Mesendoderm (in vitro differentiated cells): ENCODE data around the gene CCNA2.

Source experiments
- DNase-seq: peaks from one replicate; pipeline ENCODE4 v3.0.0; 2013
- H2AK5ac ChIP-seq: 2 replicates; pipeline ENCODE4 v1.6.1; 2013; ENCODE audit warnings: low read length, inconsistent platforms
- H2BK120ac ChIP-seq: 2 replicates; pipeline ENCODE4 v1.6.1; 2013; ENCODE audit warnings: low read depth, mild to moderate bottlenecking, low read length, moderate library complexity, mixed read lengths
- H2BK15ac ChIP-seq: replicated peaks from 2 replicates; pipeline ENCODE4 v1.6.1; 2013; ENCODE audit warnings: low read depth, mild to moderate bottlenecking, moderate library complexity
- H2BK5ac ChIP-seq: 2 replicates; pipeline ENCODE4 v1.6.1; 2013; ENCODE audit warnings: low read length, inconsistent platforms
- H3K18ac ChIP-seq: 2 replicates; pipeline ENCODE4 v1.6.1; 2013; ENCODE audit warnings: mild to moderate bottlenecking, low read length, mixed read lengths
- H3K23ac ChIP-seq: one replicate; pipeline ENCODE4 v1.6.1; 2013; ENCODE audit warnings: low read length
- H3K27ac ChIP-seq: 2 replicates; pipeline ENCODE4 v1.5.1; 2013; ENCODE audit warnings: low read depth, mild to moderate bottlenecking, inconsistent platforms, low read length, moderate library complexity
- H3K27me3 ChIP-seq: 2 replicates; pipeline ENCODE4 v1.6.1; 2013; ENCODE audit warnings: low read length, control low read depth, mild to moderate bottlenecking, inconsistent platforms; ENCODE audit not compliant: insufficient read depth, poor library complexity
- H3K36me3 ChIP-seq: 2 replicates; pipeline ENCODE4 v1.6.1; 2013; ENCODE audit warnings: low read length, inconsistent platforms; ENCODE audit not compliant: control insufficient read depth, insufficient read depth
- H3K4ac ChIP-seq: one replicate; pipeline ENCODE4 v1.6.1; 2013; ENCODE audit warnings: low read depth, mild to moderate bottlenecking, low read length, moderate library complexity
- H3K4me1 ChIP-seq: 2 replicates; pipeline ENCODE4 v1.6.1; 2013; ENCODE audit warnings: low read depth, low read length, inconsistent platforms; ENCODE audit not compliant: control insufficient read depth
- H3K4me2 ChIP-seq: 2 replicates; pipeline ENCODE4 v1.6.1; 2013; ENCODE audit warnings: low read length
- H3K4me3 ChIP-seq: 2 replicates; pipeline ENCODE4 v1.5.1; 2013; ENCODE audit warnings: mild to moderate bottlenecking, low read length
- H3K56ac ChIP-seq: one replicate; pipeline ENCODE4 v1.6.1; 2013; ENCODE audit warnings: low read length
- H3K79me1 ChIP-seq: 2 replicates; pipeline ENCODE4 v1.6.1; 2013; ENCODE audit warnings: low read length, inconsistent platforms
- H3K79me2 ChIP-seq: 2 replicates; pipeline ENCODE4 v1.6.1; 2013; ENCODE audit warnings: mild to moderate bottlenecking, low read length; ENCODE audit not compliant: control insufficient read depth, insufficient read depth
- H3K9ac ChIP-seq: 2 replicates; pipeline ENCODE4 v1.6.1; 2013; ENCODE audit warnings: low read length, inconsistent platforms
- H4K5ac ChIP-seq: one replicate; pipeline ENCODE4 v1.6.1; 2013; ENCODE audit warnings: low read length
- H4K8ac ChIP-seq: one replicate; pipeline ENCODE4 v1.6.1; 2013; ENCODE audit warnings: low read depth, mild to moderate bottlenecking, control low read depth, low read length, moderate library complexity
- WGBS: extraction: QIAGEN DNeasy Blood & Tissue Kit; methylation state at CpG from one replicate; pipeline ENCODE4 v1.1.7; 2013; ENCODE audit warnings: low lambda C conversion rate, missing lambda C conversion rate; ENCODE audit not compliant: insufficient coverage; ENCODE audit errors: extremely low coverage; 5-methylcytosine and 5-hydroxymethylcytosine counted together

CCNA2 gene

GRCh38 chr4:121824950-121825349 lies 1.3 kb upstream of the CCNA2 start:
- Histone ChIP-seq H4K5ac (no peak overlapping the region), H3K56ac (no peak overlapping the region)

GRCh38 chr4:121824171-121824527 lies 466 bp upstream of the CCNA2 start:
- Histone ChIP-seq H3K56ac (peak overlapping the region; percentile 84), H4K8ac (no peak overlapping the region), H3K27ac (no peak overlapping the region), H3K4ac (no peak overlapping the region), H3K9ac (peak overlapping the region; percentile 78), H3K27me3 (no peaks in the 10 kb centered on the region), H2AK5ac (no peak overlapping the region), H2BK15ac (no peak overlapping the region), H3K18ac (peak overlapping the region; percentile 75), H3K36me3 (peaks cover 3% of the 10 kb centered on the region), H2BK5ac (no peak overlapping the region), H3K4me2 (peak overlapping the region; percentile 64), H2BK120ac (no peak overlapping the region), H3K79me2 (peaks cover 19% of the 10 kb centered on the region), H4K5ac (no peak overlapping the region), H3K23ac (no peak overlapping the region), H3K4me3 (peak overlapping the region; percentile 34), H3K79me1 (peaks cover 8% of the 10 kb centered on the region), H3K4me1 (no peaks in the 10 kb centered on the region)
- DNase-seq: no peak
- WGBS: no CpG with 5 or more reads among the region's 8 CpGs

More at GRCh38 chr4:121824950-121825349, 1.3 kb upstream of the CCNA2 start:
- peaks cover 8% of the 10 kb centered on the region for H3K79me1 ChIP-seq
- no peak overlapping the region for H2BK15ac ChIP-seq
- no peak overlapping the region for H2BK5ac ChIP-seq
- H3K9ac ChIP-seq: no peak overlapping the region
- no peak overlapping the region for H3K4ac ChIP-seq
- H3K4me2 ChIP-seq: no peak overlapping the region
- H2BK120ac ChIP-seq: no peak overlapping the region
- H3K27ac ChIP-seq: no peak overlapping the region
- WGBS: no CpG with 5 or more reads among the region's 2 CpGs
- H3K4me3 ChIP-seq: no peak overlapping the region
- no peak overlapping the region for H3K18ac ChIP-seq
- no peaks in the 10 kb centered on the region for H3K27me3 ChIP-seq
- H2AK5ac ChIP-seq: no peak overlapping the region
- DNase-seq: no peak
- H3K23ac ChIP-seq: no peak overlapping the region
- peaks cover 19% of the 10 kb centered on the region for H3K79me2 ChIP-seq
- H3K4me1 ChIP-seq: no peaks in the 10 kb centered on the region
- H3K36me3 ChIP-seq: peaks cover 3% of the 10 kb centered on the region
- no peak overlapping the region for H4K8ac ChIP-seq

DNA sequence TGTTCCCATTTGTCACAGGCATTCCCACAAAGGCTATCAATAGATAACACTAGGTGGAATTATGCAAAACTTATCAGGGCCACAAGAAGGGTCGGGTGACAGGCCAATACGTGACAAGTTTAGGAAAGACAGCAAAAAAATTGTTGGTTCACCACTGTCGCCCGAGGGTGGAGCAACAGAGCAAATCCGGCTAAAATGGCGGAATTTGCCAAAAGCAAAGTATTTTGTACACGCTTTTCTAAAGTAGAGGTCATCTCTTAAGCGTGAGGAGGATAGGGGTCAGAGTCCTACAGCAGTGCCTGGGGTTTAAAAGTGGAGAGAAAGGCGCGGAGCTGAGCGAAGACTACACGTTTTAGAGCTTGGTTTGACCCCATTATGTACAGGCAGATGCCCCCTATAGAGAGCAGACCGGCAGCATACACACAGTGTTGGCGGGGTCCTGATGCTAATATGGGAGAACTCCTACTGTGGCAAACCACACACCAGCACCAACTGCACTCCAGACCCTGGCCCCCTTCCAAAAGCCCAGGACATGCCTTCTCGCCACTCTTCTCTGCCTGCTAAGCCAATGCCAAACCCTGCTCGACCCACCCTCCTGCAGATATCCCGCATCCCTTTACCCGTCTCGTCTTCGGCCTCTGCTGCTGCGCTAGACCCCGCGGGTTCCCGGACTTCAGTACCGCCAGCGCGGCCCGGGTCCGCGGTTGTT lies 733 bp downstream of the CCNA2 start:
- no peaks in the 10 kb centered on the region for H3K27me3 ChIP-seq
- no CpG with 5 or more reads among the region's 30 CpGs for WGBS
- H2BK15ac ChIP-seq: no peak overlapping the region
- peak overlapping the region; percentile 82 for H3K27ac ChIP-seq
- peak overlapping the region; percentile 25 for H3K18ac ChIP-seq
- H3K36me3 ChIP-seq: peaks cover 9% of the 10 kb centered on the region
- peaks cover 19% of the 10 kb centered on the region for H3K79me2 ChIP-seq
- peak overlapping the region; percentile 50 for H2AK5ac ChIP-seq
- H4K5ac ChIP-seq: peak overlapping the region; percentile 21
- peak overlapping the region; percentile 98 for H3K4me3 ChIP-seq
- H3K4ac ChIP-seq: peak overlapping the region; percentile 17
- peak overlapping the region; percentile 99 for H3K56ac ChIP-seq
- H3K79me1 ChIP-seq: peaks cover 9% of the 10 kb centered on the region
- peak overlapping the region; percentile 98 for H3K9ac ChIP-seq
- DNase-seq: peak; percentile 79
- H2BK5ac ChIP-seq: peak overlapping the region; percentile 62
- H3K4me2 ChIP-seq: peak overlapping the region; percentile 98
- no peak overlapping the region for H4K8ac ChIP-seq
- no peaks in the 10 kb centered on the region for H3K4me1 ChIP-seq
- H3K23ac ChIP-seq: peak overlapping the region; percentile 1
- no peak overlapping the region for H2BK120ac ChIP-seq

DNA sequence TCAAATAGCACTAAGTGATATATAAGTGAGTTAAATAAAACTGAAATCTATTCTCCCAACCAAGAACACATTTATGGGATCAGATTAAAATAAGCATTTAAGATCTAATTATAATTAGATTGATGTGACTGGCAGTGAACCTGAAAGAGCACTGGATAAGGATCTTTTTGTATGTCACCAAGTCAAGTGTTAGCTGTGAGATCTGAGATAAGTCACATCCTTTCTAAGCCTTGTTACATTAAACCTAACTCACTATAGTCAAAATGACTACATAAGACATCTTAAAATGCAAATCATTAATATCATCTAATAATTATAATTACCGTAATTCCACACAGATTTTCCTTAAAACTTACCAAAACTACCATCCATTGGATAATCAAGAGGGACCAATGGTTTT lies 1.6 kb downstream of the CCNA2 start:
- peak overlapping the region; percentile 98 for H3K4me3 ChIP-seq
- no peak overlapping the region for H3K27ac ChIP-seq
- H2BK15ac ChIP-seq: no peak overlapping the region
- DNase-seq: no peak
- H3K79me1 ChIP-seq: peaks cover 9% of the 10 kb centered on the region
- no peak overlapping the region for H4K8ac ChIP-seq
- 100% methylated on average over 1 of the region's 1 CpG for WGBS
- H2BK120ac ChIP-seq: no peak overlapping the region
- no peak overlapping the region for H2BK5ac ChIP-seq
- H2AK5ac ChIP-seq: no peak overlapping the region
- peak overlapping the region; percentile 98 for H3K4me2 ChIP-seq
- peaks cover 19% of the 10 kb centered on the region for H3K79me2 ChIP-seq
- H3K18ac ChIP-seq: no peak overlapping the region
- H3K27me3 ChIP-seq: no peaks in the 10 kb centered on the region
- peaks cover 9% of the 10 kb centered on the region for H3K36me3 ChIP-seq
- peak overlapping the region; percentile 98 for H3K9ac ChIP-seq
- no peak overlapping the region for H3K23ac ChIP-seq
- no peak overlapping the region for H4K5ac ChIP-seq
- no peaks in the 10 kb centered on the region for H3K4me1 ChIP-seq
- peak overlapping the region; percentile 99 for H3K56ac ChIP-seq
- no peak overlapping the region for H3K4ac ChIP-seq

DNA sequence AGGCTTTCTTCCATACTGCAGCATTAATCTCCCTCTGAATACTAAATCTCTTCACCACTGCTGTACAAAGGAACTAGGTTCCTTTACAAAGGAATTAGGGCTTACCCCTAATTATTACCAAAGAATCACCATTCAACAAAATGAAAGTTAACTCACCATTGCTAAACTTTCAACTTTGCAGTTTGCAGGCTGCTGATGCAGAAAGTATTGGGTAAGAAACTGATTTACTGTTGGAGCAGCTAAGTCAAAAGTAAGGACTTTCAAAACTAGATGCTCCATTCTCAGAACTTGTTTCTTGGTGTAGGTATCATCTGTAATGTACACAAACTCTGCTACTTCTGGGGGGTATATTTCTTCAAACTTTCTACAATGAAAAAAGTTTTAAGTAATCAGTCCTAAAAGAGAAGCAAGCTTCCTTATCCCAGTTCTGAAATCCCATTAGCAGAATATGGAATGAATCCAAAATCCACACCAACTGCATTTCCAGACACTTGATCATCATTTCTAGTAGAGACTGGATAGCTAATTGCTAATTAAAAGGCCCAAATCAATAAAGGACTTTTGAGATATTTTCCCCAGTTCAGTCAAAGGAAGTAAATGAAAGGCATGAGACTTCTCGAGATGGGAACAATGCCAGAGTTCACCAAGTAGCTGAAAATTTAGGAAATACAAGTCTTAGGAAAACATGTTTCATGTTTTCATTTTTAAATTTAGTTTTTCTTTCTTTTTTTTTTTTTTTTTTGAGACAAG lies 4.3 kb downstream of the CCNA2 start:
- peaks cover 9% of the 10 kb centered on the region for H3K79me1 ChIP-seq
- H3K79me2 ChIP-seq: peaks cover 19% of the 10 kb centered on the region
- no peak overlapping the region for H2BK120ac ChIP-seq
- no peak overlapping the region for H2BK5ac ChIP-seq
- H3K4me1 ChIP-seq: no peaks in the 10 kb centered on the region
- no peak for DNase-seq
- no peak overlapping the region for H3K27ac ChIP-seq
- no peaks in the 10 kb centered on the region for H3K27me3 ChIP-seq
- no peak overlapping the region for H3K9ac ChIP-seq
- WGBS: no CpG with 5 or more reads among the region's 1 CpG
- peaks cover 9% of the 10 kb centered on the region for H3K36me3 ChIP-seq
- no peak overlapping the region for H4K8ac ChIP-seq
- no peak overlapping the region for H3K4me3 ChIP-seq
- no peak overlapping the region for H3K56ac ChIP-seq
- no peak overlapping the region for H3K4me2 ChIP-seq
- no peak overlapping the region for H4K5ac ChIP-seq
- H2AK5ac ChIP-seq: no peak overlapping the region
- H3K23ac ChIP-seq: no peak overlapping the region
- H3K4ac ChIP-seq: no peak overlapping the region
- no peak overlapping the region for H2BK15ac ChIP-seq
- no peak overlapping the region for H3K18ac ChIP-seq
